ENCODE measurements around the gene BACH2. TPM values are rescaled to one million over a fixed set of nuclear protein-coding genes. Genes with fewer than 3 reads are reported as not detected.

The BACH2 gene
- total and polyA plus RNA-seq, 2 experiments from 2014 or later = 1.6 to 5.7 TPM

- H3K9me2 ChIP-seq (ENCODE audit: insufficient read depth) = no peaks in the 10 kb centered on the region
- no peaks in the 10 kb centered on the region for H3K79me2 ChIP-seq (replicated peaks; ENCODE audit: insufficient read depth)
- DNase-seq (ENCODE audit: low spot score) (no peak), ATAC-seq (no peak)
- H3K4me3 Mint-ChIP-seq = no peak overlapping the region
- H3K36me3 Mint-ChIP-seq (ENCODE audit: low read depth) = peaks cover 19% of the 10 kb centered on the region
- no peak overlapping the region for H3K4me2 ChIP-seq
- H3K27me3 ChIP-seq (ENCODE audit: insufficient read depth) = no peaks in the 10 kb centered on the region
- H3K4me1 ChIP-seq (ENCODE audit: insufficient read depth) = peaks cover 4% of the 10 kb centered on the region
- H3K27ac Mint-ChIP-seq = no peak overlapping the region
- no peak overlapping the region for H3K27ac ChIP-seq (ENCODE audit: low read depth)
- peaks cover 20% of the 10 kb centered on the region for H3K9me3 Mint-ChIP-seq
- H3K27me3 Mint-ChIP-seq (ENCODE audit: insufficient read depth, low read depth, poor library complexity) = peaks cover 4% of the 10 kb centered on the region
- no peaks in the 10 kb centered on the region; the same call in 1 of the 2 replicates for H4K20me1 ChIP-seq (replicated peaks; ENCODE audit: insufficient read depth)
- H3F3A ChIP-seq (replicated peaks; ENCODE audit: low read depth) = no peaks in the 10 kb centered on the region
- H3K4me3 ChIP-seq = no peak overlapping the region
- no peak for TF ChIP-seq POLR2AphosphoS5 (IDR thresholded peaks at IDR 0.05; ENCODE audit: low read depth)
- TF ChIP-seq REST (IDR thresholded peaks at IDR 0.05; ENCODE audit: unreplicated experiment) = no peak
- TF ChIP-seq JUNB (IDR thresholded peaks at IDR 0.05; ENCODE audit: unreplicated experiment) = no peak
- TF ChIP-seq ETS1 (IDR thresholded peaks at IDR 0.05) = no peak
- TF ChIP-seq NANOG (IDR thresholded peaks at IDR 0.05; ENCODE audit: borderline replicate concordance) = no peak
- TF ChIP-seq ZNF331 (CRISPR knock-in tag; IDR thresholded peaks at IDR 0.05; ENCODE audit: low read depth) = no peak
- no peak for TF ChIP-seq CTCF (conservative IDR thresholded peaks at IDR 0.05; ENCODE audit: low read depth in 2 of 2)
- no peak for TF ChIP-seq EZH2phosphoT487 (IDR thresholded peaks at IDR 0.05; ENCODE audit: unreplicated experiment)
- no peak for TF ChIP-seq ZNF462 (CRISPR knock-in tag; IDR thresholded peaks at IDR 0.05)
- TF ChIP-seq STAT1 (IDR thresholded peaks at IDR 0.05; ENCODE audit: unreplicated experiment) = no peak
- TF ChIP-seq CREB1 (CRISPR knock-in tag; IDR thresholded peaks at IDR 0.05; ENCODE audit: low read depth) = no peak
- no peak for TF ChIP-seq ZNF114 (CRISPR knock-in tag; IDR thresholded peaks at IDR 0.05)
- no peak for TF ChIP-seq EZH2 (IDR thresholded peaks at IDR 0.05; ENCODE audit: low read depth, unreplicated experiment)
- H3K4me1 Mint-ChIP-seq = peaks cover 18% of the 10 kb centered on the region
- H2AFZ ChIP-seq = no peak overlapping the region
- H3K36me3 ChIP-seq (ENCODE audit: insufficient read depth) = peaks cover 3% of the 10 kb centered on the region; the same call in 1 of the 2 replicates
These were observed 70.4 kb downstream of the BACH2 start for GRCh38 chr6:90226257-90226656.

Data from GM23338 (cell line).